Measurements from ENCODE around the gene NNMT. TPM values are rescaled to one million over a fixed set of nuclear protein-coding genes. Genes with fewer than 3 reads are reported as not detected.

The NNMT gene
- total RNA-seq, 2 donors from 2014 or later, result 83.7 to 240 TPM

DNA sequence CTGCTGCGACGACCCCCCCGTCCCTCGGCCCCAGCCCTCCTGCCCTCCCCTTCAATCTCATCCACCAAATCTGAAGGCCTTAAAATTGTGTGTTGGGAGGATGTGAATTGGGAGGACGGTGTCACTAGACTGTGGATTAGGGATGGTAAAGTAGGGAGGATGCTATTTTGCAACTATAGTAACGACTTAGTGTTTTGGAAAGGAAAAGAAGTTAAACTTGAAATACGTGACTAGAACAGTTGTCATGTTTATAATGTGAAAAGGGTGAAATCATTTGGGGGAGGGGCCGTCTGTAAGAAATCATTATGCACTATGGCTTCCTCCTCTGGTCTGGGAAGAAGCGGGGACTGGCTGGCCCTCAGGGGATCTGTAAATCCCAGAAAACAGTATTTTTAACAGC is 43.4 kb upstream of the NNMT start:
- no peaks in the 10 kb centered on the region for H3K27me3 ChIP-seq
- no peak overlapping the region for H3K4me3 ChIP-seq
- peaks cover 63% of the 10 kb centered on the region for H3K36me3 ChIP-seq
- H3K4me1 ChIP-seq, result peaks cover 0 to 43% of the 10 kb centered on the region in 2 donors
- no peak for DNase-seq (ENCODE audit: low spot score)
- H3K27ac ChIP-seq, result peak overlapping the region; percentile 63 to 69
- no peaks in the 10 kb centered on the region for H3K9me3 ChIP-seq
- TF ChIP-seq, protein P1, sequence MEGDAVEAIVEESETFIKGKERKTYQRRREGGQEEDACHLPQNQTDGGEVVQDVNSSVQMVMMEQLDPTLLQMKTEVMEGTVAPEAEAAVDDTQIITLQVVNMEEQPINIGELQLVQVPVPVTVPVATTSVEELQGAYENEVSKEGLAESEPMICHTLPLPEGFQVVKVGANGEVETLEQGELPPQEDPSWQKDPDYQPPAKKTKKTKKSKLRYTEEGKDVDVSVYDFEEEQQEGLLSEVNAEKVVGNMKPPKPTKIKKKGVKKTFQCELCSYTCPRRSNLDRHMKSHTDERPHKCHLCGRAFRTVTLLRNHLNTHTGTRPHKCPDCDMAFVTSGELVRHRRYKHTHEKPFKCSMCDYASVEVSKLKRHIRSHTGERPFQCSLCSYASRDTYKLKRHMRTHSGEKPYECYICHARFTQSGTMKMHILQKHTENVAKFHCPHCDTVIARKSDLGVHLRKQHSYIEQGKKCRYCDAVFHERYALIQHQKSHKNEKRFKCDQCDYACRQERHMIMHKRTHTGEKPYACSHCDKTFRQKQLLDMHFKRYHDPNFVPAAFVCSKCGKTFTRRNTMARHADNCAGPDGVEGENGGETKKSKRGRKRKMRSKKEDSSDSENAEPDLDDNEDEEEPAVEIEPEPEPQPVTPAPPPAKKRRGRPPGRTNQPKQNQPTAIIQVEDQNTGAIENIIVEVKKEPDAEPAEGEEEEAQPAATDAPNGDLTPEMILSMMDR (IDR thresholded peaks at IDR 0.05), result no peak

DNA sequence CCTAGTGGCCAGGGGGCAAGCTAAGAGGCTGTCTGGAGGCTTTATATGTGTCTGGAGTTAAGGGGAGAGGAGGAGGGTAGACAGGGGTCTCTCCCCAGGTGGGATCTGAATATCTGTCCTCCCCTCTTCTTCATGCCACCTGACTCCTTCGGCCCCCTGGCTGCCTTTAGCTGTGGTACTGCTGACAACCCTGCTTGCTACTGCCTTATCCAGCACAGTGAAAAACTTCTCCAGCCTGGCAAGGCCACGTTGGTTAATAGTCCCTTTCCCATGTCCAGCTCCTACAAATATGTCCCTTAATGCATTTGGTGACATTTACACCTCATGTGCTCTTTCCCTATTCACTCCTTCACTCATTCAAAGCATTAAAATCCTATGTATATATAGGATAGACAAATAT is 42.4 kb upstream of the NNMT start:
- DNase-seq (ENCODE audit: low spot score), result no peak
- H3K4me3 ChIP-seq, result no peak overlapping the region
- peaks cover 0 to 50% of the 10 kb centered on the region in 2 donors for H3K4me1 ChIP-seq
- no peaks in the 10 kb centered on the region for H3K27me3 ChIP-seq
- TF ChIP-seq, protein P1 (IDR thresholded peaks at IDR 0.05), result no peak
- no peaks in the 10 kb centered on the region for H3K9me3 ChIP-seq
- H3K27ac ChIP-seq, result peak overlapping the region; percentile 29 to 69
- H3K36me3 ChIP-seq, result peaks cover 53% of the 10 kb centered on the region

DNA sequence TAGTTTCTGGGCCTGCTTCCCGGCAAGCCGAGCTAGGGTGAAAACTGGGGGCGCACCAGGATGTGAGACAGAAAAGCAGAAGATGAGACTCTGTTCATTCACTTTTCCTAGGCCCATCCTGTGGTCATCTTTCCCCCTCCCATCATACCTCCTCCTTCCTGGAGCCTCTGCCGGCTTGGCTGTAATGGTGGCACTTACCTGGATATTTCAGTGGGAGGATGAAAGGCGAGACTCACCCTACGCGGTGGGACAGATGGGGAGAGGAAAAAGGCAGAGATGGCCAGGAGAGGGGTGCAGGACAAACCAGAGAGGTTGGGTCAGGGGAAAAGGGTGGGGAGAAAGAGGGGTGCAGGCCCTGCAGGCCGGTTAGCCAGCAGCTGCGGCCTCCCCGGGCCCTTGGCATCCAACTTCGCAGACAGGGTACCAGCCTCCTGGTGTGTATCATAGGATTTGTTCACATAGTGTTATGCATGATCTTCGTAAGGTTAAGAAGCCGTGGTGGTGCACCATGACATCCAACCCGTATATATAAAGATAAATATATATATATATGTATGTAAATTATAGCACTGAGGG is 41.5 kb upstream of the NNMT start:
- H3K9me3 ChIP-seq, result no peaks in the 10 kb centered on the region
- peaks cover 48% of the 10 kb centered on the region for H3K36me3 ChIP-seq
- no peak overlapping the region for H3K27ac ChIP-seq
- TF ChIP-seq, protein P1 (IDR thresholded peaks at IDR 0.05), result no peak
- H3K4me3 ChIP-seq, result no peak overlapping the region
- DNase-seq (ENCODE audit: low spot score), result no peak
- H3K4me1 ChIP-seq, result peaks cover 0 to 59% of the 10 kb centered on the region in 2 donors
- no peaks in the 10 kb centered on the region for H3K27me3 ChIP-seq

GRCh38 chr11:114255289-114255688 is 40.9 kb upstream of the NNMT start:
- H3K27me3 ChIP-seq, result no peaks in the 10 kb centered on the region
- no peak overlapping the region for H3K27ac ChIP-seq
- peaks cover 42% of the 10 kb centered on the region for H3K36me3 ChIP-seq
- TF ChIP-seq, protein P1 (IDR thresholded peaks at IDR 0.05), result no peak
- no peak for DNase-seq (ENCODE audit: low spot score)
- peaks cover 0 to 60% of the 10 kb centered on the region in 2 donors for H3K4me1 ChIP-seq
- H3K4me3 ChIP-seq, result no peak overlapping the region
- H3K9me3 ChIP-seq, result no peaks in the 10 kb centered on the region

DNA sequence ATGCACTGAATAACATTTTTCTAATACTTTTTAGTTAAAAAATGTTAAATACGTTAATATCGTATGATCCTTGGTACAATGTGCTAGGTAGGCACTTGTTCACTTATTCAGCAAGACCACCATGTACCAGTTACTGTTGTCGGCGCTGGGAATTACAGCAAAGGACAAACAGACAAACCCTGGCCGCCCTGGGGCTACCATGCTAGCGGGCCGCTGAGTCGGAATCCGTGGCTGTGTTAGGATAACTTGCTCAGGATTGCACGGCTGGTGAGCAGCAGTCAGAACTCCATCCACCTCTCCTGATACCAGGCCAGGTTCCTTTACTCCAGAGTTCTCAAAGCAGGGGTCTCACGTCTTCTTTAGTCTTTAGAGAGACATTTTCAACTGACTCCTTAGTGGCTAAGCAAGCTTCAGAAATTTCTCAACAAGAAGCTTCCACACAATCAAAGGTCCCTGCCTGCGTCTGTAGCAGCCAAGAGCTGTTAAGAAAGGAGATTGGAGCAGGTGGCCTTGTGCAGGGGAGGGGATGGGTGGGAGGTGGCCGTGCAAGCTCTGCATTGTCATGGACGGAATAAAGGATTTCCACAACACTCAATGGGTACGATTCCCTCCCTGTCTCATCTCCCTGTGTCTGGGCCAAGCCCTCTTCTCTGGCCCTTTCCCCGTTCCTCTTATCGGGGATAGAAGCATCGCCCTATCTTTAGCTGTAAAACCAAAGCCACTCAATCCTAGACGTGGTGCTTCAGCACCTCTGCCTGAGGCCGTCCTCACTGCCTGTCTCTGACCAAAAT is 39.8 kb upstream of the NNMT start:
- Histone ChIP-seq H3K36me3 (peaks cover 31% of the 10 kb centered on the region), H3K4me3 (no peak overlapping the region), H3K9me3 (no peaks in the 10 kb centered on the region), H3K27me3 (no peaks in the 10 kb centered on the region), H3K4me1 (peaks cover 0 to 61% of the 10 kb centered on the region in 2 donors), H3K27ac (peak overlapping the region; percentile 88 to 89)
- no peak for DNase-seq (ENCODE audit: low spot score)
- TF ChIP-seq, protein P1 (IDR thresholded peaks at IDR 0.05), result no peak

Data from right atrium auricular region (tissue), 2 donors.